K562 (cell line): ENCODE measurements around the gene NDUFB10. TPM values are rescaled to one million over a fixed set of nuclear protein-coding genes. Genes with fewer than 3 reads are reported as not detected.

Experiments
- AFF1 ChIP-seq, 2 experiments: fragments of 450-650 bp; IDR thresholded peaks; 2 replicates each; pipeline ENCODE4 v1.6.1; 2018; ENCODE audit warnings: mild to moderate bottlenecking in 2 of 2, low read depth in 1 of 2; ENCODE audit not compliant: partially characterized antibody in 2 of 2
- BRCA1 ChIP-seq, 2 experiments: fragments of 450-650 bp in 1 of 2; sonication (generic) in 1 of 2; formaldehyde crosslinking in 1 of 2; IDR thresholded peaks; 2 replicates each; pipeline versions ENCODE4 v1.5.0 to v1.6.1; 2017 to 2020; ENCODE audit warnings: mild to moderate bottlenecking in 1 of 2, missing genetic modification reagents in 1 of 2
- HNRNPUL1 ChIP-seq: fragments of 200-400 bp; formaldehyde crosslinking; IDR thresholded peaks from 2 replicates; pipeline ENCODE4 v1.6.1; 2017; ENCODE audit warnings: low read length
- ILF3 ChIP-seq: fragments of 450-650 bp; IDR thresholded peaks from 2 replicates; pipeline ENCODE4 v1.6.1; 2018; ENCODE audit warnings: antibody characterized with exemption, mild to moderate bottlenecking, moderate library complexity, borderline replicate concordance
- MYNN ChIP-seq, 2 experiments: sonication (generic); formaldehyde crosslinking in 1 of 2; IDR thresholded peaks; 2 replicates each; pipeline versions ENCODE4 v1.5.0 to v1.6.1; 2016 to 2020; ENCODE audit warnings: antibody characterized with exemption in 1 of 2, missing genetic modification reagents in 1 of 2
- POLR2A ChIP-seq: fragments of 450-650 bp; conservative IDR thresholded peaks from 2 replicates; pipeline ENCODE4 v1.6.1; 2016
- POLR2G ChIP-seq: fragments of 200-400 bp; formaldehyde crosslinking; IDR thresholded peaks from 2 replicates; pipeline ENCODE4 v1.6.1; 2017; ENCODE audit warnings: low read depth, mild to moderate bottlenecking, antibody characterized with exemption, low read length, moderate library complexity
- PRDM10 ChIP-seq: fragments of 450-650 bp; IDR thresholded peaks from 2 replicates; pipeline ENCODE4 v1.6.1; 2018; ENCODE audit not compliant: partially characterized antibody
- USF1 ChIP-seq: sonication (generic); formaldehyde crosslinking; IDR thresholded peaks from 2 replicates; pipeline ENCODE4 v1.9.0; 2022; ENCODE audit warnings: mild to moderate bottlenecking, missing genetic modification reagents
- ZC3H4 ChIP-seq: sonication (generic); formaldehyde crosslinking; IDR thresholded peaks from 2 replicates; pipeline ENCODE4 v1.9.0; 2021; ENCODE audit warnings: missing genetic modification reagents, borderline replicate concordance
- ZNF217 ChIP-seq: sonication (generic); formaldehyde crosslinking; IDR thresholded peaks from 2 replicates; pipeline ENCODE4 v1.8.0; 2022; ENCODE audit warnings: mild to moderate bottlenecking, missing genetic modification reagents
- ZNF24 ChIP-seq: fragments of 450-650 bp; IDR thresholded peaks from 2 replicates; pipeline ENCODE4 v1.6.1; 2016
- ZNF609 ChIP-seq: sonication (generic); formaldehyde crosslinking; IDR thresholded peaks from 2 replicates; pipeline ENCODE4 v1.8.1; 2023; ENCODE audit warnings: missing genetic modification reagents, mild to moderate bottlenecking, borderline replicate concordance
- polyA plus RNA-seq, 8 experiments: library from polyadenylated mRNA; depleted of rRNA in 4 of 8; stranded (reverse) in 5 of 8; unstranded in 3 of 8; fragments of >200 nt; fragmentation: Nextera tagmentation in 2 of 8; fragmentation: Illumina TruSeq in 1 of 8; extraction: Ambion mirVana in 2 of 8; extraction: Trizol in 1 of 8; gene quantifications; 2 replicates each; pipeline versions ENCODE4 v1.2.1 to v1.2.3, GENCODE V29; 2011 to 2014; ENCODE audit warnings: inconsistent platforms in 1 of 8, missing spikeins in 1 of 8
- total RNA-seq, 7 experiments: library from RNA; depleted of rRNA in 6 of 7; stranded (reverse); fragments of >200 nt in 6 of 7; fragmentation: Illumina TruSeq in 2 of 7; extraction: Trizol in 2 of 7; gene quantifications; 2 replicates each; pipeline versions ENCODE4 v1.2.1 to v1.2.3, GENCODE V29; 2011 to 2021; ENCODE audit warnings: low replicate concordance in 1 of 7

NDUFB10 gene
- total and polyA plus RNA-seq, 9 of the 15 experiments (the other 6 are each of a cell fraction or from before 2014, with no cell fraction given) = 69.3 to 527 (median 161) TPM

- TF ChIP-seq ZNF609 (no peak), ZNF24 (no peak), MYNN (IDR thresholded peaks at IDR 0.05) (no peak; the same call in 1 of the 2 replicates), MYNN (CRISPR knock-in tag; IDR thresholded peaks at IDR 0.05) (no peak), BRCA1 (IDR thresholded peaks at IDR 0.05) (no peak), BRCA1 (CRISPR knock-in tag; IDR thresholded peaks at IDR 0.05) (no peak), AFF1 (IDR thresholded peaks at IDR 0.05; ENCODE audit: low read depth in 1 of 2, partially characterized antibody in 2 of 2) (no peak), PRDM10 (no peak), POLR2A (peak; percentile 25), ZNF217 (CRISPR knock-in tag) (no peak), ZC3H4 (CRISPR knock-in tag) (no peak), POLR2G (peak; percentile 69), HNRNPUL1 (no peak), ILF3 (no peak), USF1 (no peak)
Observed at GRCh38 chr16:1980030-1980769, 20.9 kb downstream of the NDUFB10 start (continued).
